Limb (tissue), 2 donors: ENCODE data around the gene IDH1.
"Not testable (repeated sequence)": the region's sequence is repeated elsewhere in the genome, so short reads cannot be mapped to it uniquely, and the experiment has no call there.

Experiments used
- DNase-seq, 2 donors: peaks; one replicate each; pipeline ENCODE4 v3.0.0-alpha.2; 2016; ENCODE audit errors: extremely low spot score in 2 of 2

Gene IDH1

DNA sequence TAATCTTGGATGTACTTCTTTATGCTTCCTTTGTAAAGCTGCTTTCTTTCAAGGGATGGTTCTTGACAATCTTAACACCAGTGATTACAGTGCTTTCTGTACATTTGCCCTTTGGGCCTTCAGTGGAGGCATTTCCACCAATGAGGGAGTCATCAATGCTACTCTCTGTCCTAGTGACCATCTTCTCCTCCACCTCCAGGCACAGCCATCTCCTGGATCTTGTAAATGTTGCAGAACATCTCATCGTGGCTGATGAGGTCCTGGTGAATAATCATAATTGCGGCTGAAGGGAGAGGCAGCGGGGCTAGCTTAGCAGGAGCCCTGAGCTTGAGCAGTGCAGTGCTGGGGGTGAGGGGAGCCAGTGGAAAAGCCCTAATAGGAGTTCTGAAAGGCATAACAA, 32.5 kb downstream of the IDH1 start:
- DNase-seq = no peak

DNA sequence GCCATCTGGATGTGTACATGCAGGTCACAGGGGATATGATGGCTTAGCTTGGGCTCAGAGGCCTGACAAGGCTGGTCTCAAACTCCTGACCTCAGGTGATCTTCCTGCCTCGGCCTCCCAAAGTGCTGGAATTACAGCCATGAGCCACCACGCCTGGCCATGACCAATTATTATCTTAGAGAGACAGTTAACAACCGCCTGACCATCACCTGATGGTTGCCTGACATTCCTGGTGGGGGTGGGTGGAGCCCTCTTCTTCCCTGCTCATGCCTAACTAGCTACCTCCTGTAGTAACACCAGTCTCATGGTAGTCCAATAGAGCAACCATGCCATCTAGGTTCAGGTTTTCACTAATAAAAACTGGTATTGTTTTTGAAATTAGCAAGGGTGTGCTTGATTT, 33.0 kb downstream of the IDH1 start:
- not testable (repeated sequence) for DNase-seq

DNA sequence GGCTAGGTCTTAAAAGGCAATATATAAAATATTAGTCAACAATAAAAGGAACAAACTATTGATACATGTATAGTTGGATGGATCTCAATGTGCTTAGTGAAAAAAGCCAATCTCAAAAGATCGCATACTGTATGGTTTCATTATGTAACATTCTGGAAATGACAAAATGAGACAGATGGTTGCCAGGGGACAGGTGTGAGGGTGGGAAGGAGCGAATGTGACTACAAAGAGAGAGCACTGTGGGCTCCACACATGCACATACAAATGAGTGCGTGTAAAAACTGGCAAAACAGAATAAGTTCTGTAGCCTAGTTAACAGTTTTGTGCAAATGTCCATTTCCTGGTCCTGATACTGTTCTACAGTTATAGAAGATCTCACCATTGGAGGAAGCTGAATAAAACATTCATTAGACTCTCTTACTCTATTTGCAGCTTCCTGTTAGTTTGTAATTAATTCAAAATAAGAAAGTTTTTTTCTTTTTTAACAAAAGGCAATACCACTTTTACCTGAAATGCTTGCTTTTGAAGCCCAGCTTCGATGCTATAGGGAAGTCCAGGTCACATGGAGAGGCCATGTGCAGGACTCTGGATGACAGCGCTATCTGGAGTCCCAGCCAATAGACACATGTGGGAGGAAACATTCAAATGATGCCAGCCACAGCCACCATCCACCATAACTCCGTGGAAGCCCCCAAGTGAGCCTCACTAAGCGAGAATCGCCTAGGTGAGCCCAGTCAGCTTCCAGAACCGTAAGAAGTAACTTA, 44.0 kb downstream of the IDH1 start:
- DNase-seq = no peak

DNA sequence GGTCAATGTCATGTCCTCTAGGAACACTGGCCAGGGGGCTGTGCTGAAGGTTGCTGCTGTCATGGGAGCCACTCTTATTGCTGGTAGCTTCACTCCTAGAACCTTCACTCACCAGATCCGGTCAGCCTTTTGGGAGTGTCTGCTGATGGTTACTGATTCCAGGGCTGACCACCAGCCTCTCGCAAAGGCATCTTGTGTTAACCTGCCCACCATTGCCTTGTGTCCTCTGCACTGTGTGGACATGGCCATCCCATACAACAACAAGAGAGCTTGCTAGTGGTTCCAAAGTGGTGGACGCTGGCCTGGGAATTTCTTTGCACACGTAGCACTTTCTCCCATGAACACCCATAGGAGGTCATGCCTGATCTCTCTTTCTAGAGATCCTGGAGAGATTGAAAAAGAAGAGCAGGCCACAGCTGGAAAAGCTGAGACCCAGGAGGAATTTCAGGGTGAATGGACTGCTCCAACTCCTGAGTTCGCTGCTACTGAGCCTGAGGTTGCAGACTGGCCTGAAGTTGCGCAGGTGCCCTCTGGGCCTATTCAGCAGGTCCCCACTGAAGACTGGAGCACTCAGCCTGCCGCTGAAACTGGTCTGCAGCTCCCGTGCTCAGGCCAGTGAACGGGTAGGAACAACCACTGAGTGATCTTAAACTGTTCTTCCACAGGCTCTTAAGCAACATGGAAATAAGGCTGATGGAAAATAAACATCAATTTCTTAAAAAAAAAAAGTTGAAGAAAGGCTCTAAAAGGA, 46.4 kb downstream of the IDH1 start:
- no peak for DNase-seq

DNA sequence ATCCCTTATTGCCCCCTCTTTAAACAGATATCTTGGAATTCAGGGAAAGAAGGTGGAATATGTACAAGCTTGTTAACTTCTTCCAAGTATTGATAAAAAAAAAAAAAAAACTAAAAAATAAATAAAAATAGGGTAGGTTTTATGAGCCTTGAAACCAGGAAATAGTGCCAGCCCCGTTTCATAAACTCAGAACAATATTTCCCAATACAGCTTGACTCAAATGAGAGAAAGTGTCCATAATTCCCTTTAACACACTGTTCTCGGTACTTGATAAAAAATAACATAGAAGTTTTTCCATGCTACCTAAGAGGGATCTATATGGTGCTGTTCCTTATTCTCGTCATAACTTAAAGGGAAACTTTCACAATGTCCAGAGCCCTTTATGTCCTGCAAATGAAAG, 47.1 kb downstream of the IDH1 start:
- DNase-seq = no peak

DNA sequence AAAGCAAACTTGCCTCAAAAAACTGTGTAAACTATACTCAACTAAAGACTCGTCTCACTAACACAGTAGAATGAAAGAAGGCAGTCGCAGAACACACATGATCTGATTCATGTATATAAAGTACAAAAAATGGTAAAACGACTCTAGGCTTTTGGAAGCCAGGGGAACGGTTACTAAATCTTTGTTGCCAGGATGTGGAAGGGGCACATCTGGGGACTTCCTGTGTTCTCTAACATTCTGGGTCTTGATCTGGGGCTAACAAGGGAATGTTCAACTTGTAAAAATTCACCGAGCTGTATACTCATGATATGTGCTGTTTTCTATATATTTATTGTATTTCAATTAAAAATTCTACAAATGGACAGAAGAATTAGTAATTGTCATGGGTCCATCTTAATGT, 50.7 kb downstream of the IDH1 start:
- DNase-seq = no peak

DNA sequence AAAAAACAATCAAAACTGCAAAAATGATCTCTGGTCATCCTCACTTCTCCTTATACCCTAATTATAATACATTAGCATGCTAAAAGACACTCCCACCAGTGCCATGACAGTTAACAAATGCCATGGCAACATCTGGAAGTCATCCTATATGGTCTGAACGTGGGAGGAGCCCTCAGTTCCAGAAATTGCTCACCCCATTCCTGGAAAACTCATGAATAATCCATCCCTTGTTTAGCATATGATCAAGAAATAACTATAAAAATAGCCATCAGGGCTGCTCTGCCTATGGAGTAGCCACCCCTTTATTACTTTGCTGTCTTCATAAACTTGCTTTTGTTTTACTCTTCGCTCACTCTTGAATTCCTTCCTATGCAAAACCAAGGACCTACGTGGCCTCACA, 59.3 kb downstream of the IDH1 start:
- DNase-seq = no peak

DNA sequence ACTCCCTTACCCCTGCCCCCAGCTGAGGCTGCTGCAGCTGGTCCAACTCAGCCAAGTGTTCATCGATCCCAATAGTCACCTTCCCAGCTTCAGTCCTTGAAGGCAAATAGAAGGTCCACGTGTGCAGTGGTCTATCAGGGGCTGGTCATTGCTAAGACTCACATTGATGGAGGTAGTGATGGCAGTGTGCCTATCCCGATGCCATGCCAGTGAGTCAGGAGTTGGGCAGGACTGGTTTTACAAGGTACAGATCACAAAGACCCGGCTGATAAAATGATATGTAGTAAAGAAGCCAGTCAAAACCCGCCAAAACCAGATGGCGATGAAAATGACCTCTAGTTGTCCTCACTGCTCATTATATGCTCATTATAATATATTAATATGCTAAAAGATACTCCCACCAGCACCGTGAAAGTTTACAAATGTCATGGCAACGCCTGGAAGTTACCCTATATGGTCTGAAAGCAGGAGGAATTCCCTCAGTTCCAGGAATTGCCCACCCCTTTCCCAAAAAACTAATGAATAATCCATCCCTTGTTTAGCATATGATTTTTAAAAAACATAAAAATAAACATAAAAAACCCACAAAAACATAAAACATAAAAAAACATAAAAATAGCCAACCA, 62.1 kb downstream of the IDH1 start:
- no peak for DNase-seq

DNA sequence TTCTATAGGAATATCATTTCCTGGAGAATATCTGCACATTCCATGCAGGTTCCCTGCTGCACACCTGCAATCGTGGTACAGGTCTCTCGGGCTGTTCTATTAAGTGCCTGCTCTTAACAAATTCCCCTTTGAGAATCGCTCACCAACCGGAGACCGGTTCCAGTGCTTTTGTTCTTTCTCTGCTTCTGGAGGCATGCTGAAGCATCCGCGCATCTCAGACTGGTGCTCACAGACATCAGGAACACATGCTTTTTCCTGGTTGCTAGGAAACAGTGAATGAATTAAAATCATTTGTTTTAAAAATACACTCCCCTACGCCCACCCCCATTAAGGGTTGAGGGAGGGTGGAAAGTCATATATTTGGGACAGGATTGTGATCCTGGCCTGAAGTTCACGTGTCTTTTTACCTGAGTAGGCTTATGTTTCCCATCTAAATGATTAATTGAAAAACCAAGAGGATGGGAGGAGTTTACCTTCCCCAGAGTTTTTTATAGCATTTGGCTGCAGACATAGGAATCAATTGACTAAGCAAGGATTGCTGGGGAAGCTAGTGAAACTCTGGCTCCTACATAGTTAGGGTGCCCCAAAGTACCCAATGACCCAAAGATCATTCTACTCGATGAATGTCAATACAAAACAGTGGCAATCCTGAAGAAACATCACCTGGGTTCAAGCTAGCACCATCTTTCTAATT, 64.9 kb downstream of the IDH1 start, which contains the start of gene C2orf80:
Gene C2orf80 (minus strand): TSS at position 221 of the 694 bp plus-strand sequence. CDS start 3,044 bp downstream, outside the sequence.
- peak in 1 of 2 donors; percentile 47 for DNase-seq

DNA sequence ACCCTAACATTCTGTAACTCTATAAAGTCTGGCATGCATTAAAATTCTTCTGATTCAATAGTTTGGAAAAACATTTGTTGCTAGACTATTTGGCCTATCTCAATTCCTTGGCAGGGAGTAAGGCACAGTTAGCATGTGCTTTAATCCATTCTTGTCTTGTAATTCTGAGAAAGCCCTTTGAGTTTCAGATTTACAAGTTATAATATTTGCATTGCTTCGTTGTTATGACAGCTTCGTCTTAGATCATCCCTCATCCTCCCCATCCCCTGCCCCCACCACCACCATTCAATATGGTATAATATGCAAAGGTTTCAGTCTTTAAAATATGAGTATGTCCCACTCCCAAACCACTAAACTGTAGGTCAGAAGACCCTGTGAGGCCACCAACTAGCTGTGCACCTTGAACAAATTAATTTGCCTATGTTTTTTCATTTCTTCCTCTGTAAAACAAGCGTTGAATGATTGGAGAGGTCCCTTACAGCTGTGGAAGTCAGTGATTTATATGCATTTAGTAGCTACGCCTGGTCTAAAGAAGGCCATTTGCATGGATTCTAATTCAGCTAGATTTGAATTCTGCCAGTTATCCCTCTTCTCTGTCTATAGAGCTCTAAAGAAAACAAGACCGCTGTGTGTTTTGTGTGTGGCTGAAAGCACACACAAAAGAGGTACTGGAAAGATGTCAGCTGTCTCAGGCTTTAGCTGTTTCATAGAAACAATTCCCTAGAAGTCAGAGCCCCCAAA, 65.6 kb downstream of the IDH1 start:
- peak in 1 of 2 donors; percentile 23 for DNase-seq

DNA sequence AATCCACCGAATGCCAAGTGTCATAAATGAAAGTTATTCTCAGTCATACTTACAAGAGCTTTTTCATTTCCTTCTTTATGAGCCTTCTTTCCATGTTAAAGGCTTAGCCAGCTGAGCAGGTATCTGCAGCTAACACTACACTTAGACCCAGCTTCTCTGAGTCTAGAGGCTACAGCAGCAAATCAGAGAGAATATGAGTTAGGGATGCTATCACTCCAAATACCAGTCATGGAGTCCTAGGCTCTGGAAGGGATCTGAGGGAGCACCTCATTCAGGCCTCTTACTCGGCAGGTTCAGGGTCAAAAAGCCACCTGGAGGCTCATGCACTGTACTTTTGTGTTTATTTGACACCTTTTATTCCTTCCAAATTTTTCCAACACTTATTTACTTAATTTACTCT, 68.0 kb downstream of the IDH1 start:
- no peak for DNase-seq

DNA sequence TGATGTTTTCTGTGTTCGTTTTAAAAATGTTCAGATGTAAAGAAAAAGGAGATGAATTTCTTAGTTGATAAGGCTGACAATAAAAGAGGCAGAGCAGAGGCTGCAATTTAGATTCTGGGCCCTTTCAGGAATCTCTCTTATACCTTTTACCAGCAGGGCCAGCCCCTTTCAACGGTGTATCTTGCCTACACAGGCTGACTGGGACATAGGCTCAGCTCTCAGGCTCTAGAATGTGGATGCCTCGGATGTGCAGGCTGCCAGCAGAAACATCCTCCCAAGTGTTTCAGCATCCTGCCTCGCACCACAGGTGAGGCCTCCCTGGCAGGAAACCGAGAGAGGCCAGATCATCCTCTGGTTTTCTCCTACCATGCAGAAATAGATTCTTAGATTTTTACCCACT, 68.4 kb downstream of the IDH1 start:
- DNase-seq = no peak
